SK-N-MC (cell line): ENCODE results near the gene CCDC8.

Source experiments
- EZH2 ChIP-seq: fragments of 200-600 bp; sonication (generic); IDR thresholded peaks from one replicate; pipeline ENCODE4 v1.6.1; 2017; ENCODE audit warnings: antibody characterized with exemption
- POLR2AphosphoS5 ChIP-seq: IDR thresholded peaks from 2 replicates; pipeline ENCODE4 v1.6.1; 2012; ENCODE audit warnings: mild to moderate bottlenecking, low read depth, low read length, borderline replicate concordance

DNA sequence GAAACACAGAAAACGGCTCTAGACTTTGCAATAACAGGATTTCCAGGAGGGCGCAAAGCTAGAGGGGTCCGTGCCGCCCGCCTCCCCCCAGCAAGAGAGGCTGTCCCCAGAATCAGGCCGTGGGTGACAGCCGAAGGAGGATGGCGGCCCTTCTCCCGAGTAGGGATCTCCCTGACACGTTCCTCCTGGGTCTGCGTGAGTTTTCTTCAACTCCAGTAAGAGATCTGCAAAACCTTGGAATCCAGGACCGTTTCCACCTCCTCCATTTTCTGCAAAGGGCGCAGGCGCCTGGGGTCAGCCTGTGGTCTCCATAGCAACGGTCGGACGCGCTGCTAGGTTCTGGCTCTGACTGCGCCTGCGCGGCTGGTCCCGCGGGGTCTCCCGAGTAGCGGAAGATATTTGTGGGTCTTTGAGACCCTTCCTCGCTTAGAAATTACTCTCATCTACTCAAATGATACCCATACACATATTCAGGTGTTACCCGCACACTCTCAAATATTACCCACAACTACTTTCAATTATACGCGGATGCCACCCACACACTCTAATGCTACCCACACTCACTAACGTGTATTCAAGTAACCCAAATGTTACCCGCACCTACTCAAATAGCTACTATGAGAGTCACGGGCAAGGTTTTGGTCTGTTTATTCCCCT lies 13.3 kb upstream of the CCDC8 start:
- TF ChIP-seq EZH2 (no peak), POLR2AphosphoS5 (peak; percentile 51; the same call in 1 of the 2 replicates)
